HEK293 (cell line): Measurements from ENCODE around the gene SYCE1.

Experiments
- KLF10 ChIP-seq: fragments of 450-650 bp; IDR thresholded peaks from 2 replicates; pipeline ENCODE4 v1.5.1; 2018; ENCODE audit warnings: missing biosample characterization, mild to moderate bottlenecking, missing genetic modification characterization
- KLF7 ChIP-seq: fragments of 450-650 bp; formaldehyde crosslinking; IDR thresholded peaks from 2 replicates; pipeline ENCODE4 v1.5.1; 2016; ENCODE audit warnings: missing biosample characterization, missing genetic modification characterization, borderline replicate concordance
- ZFHX2 ChIP-seq: fragments of 450-650 bp; formaldehyde crosslinking; conservative IDR thresholded peaks from 2 replicates; pipeline ENCODE4 v1.5.1; 2016; ENCODE audit warnings: missing biosample characterization, missing genetic modification characterization
- ZNF138 ChIP-seq: fragments of 450-650 bp; formaldehyde crosslinking; IDR thresholded peaks from 2 replicates; pipeline ENCODE4 v1.5.1; 2016; ENCODE audit warnings: missing biosample characterization, missing genetic modification characterization, borderline replicate concordance
- ZNF211 ChIP-seq: fragments of 450-650 bp; formaldehyde crosslinking; IDR thresholded peaks from 2 replicates; pipeline ENCODE4 v1.5.1; 2016; ENCODE audit warnings: low read depth, missing biosample characterization, missing genetic modification characterization
- ZNF239 ChIP-seq: fragments of 450-650 bp; formaldehyde crosslinking; IDR thresholded peaks from 2 replicates; pipeline ENCODE4 v1.5.1; 2016; ENCODE audit warnings: missing biosample characterization, missing genetic modification characterization
- ZNF292 ChIP-seq: fragments of 450-650 bp; formaldehyde crosslinking; IDR thresholded peaks from 2 replicates; pipeline ENCODE4 v1.5.1; 2016; ENCODE audit warnings: low read depth, missing biosample characterization, missing genetic modification characterization, borderline replicate concordance
- ZNF302 ChIP-seq: fragments of 450-650 bp; formaldehyde crosslinking; IDR thresholded peaks from 2 replicates; pipeline ENCODE4 v1.5.1; 2016; ENCODE audit warnings: missing biosample characterization, missing genetic modification characterization, low read depth
- ZNF335 ChIP-seq: fragments of 450-650 bp; formaldehyde crosslinking; conservative IDR thresholded peaks from 2 replicates; pipeline ENCODE4 v1.5.1; 2016; ENCODE audit warnings: missing biosample characterization, missing genetic modification characterization
- ZNF549 ChIP-seq: fragments of 450-650 bp; IDR thresholded peaks from 2 replicates; pipeline ENCODE4 v1.5.1; 2018; ENCODE audit warnings: missing biosample characterization, missing genetic modification characterization, mild to moderate bottlenecking, inconsistent platforms, moderate library complexity
- ZNF596 ChIP-seq: fragments of 450-650 bp; IDR thresholded peaks from 2 replicates; pipeline ENCODE4 v1.5.0; 2018; ENCODE audit warnings: missing biosample characterization, mild to moderate bottlenecking, missing genetic modification characterization, moderate library complexity
- ZNF785 ChIP-seq: fragments of 450-650 bp; formaldehyde crosslinking; IDR thresholded peaks from 2 replicates; pipeline ENCODE4 v1.5.1; 2016; ENCODE audit warnings: missing biosample characterization, missing genetic modification characterization
- ZNF837 ChIP-seq: fragments of 450-650 bp; formaldehyde crosslinking; IDR thresholded peaks from 2 replicates; pipeline ENCODE4 v1.5.1; 2016; ENCODE audit warnings: missing biosample characterization, missing genetic modification characterization
- TF ChIP-seq, protein P1 (sequence below): fragments of 450-650 bp; formaldehyde crosslinking; IDR thresholded peaks from 2 replicates; pipeline ENCODE4 v1.5.0; 2017; ENCODE audit warnings: missing biosample characterization, missing genetic modification characterization, borderline replicate concordance
- TF ChIP-seq, protein P2 (sequence below): fragments of 450-650 bp; formaldehyde crosslinking; IDR thresholded peaks from 2 replicates; pipeline ENCODE4 v1.5.1; 2016; ENCODE audit warnings: missing biosample characterization, missing genetic modification characterization, borderline replicate concordance
- TF ChIP-seq, protein P3 (sequence below): fragments of 450-650 bp; formaldehyde crosslinking; IDR thresholded peaks from 2 replicates; pipeline ENCODE4 v1.5.1; 2016; ENCODE audit warnings: missing biosample characterization, missing genetic modification characterization
- TF ChIP-seq, protein P4 (sequence below): sonication (generic); formaldehyde crosslinking; IDR thresholded peaks from 2 replicates; pipeline ENCODE4 v1.8.1; 2022; ENCODE audit warnings: mild to moderate bottlenecking, moderate library complexity, missing genetic modification reagents
- TF ChIP-seq, protein P5 (sequence below): fragments of 450-650 bp; formaldehyde crosslinking; IDR thresholded peaks from 2 replicates; pipeline ENCODE4 v1.5.1; 2016; ENCODE audit warnings: missing biosample characterization, missing genetic modification characterization
- TF ChIP-seq, protein P6 (sequence below): fragments of 450-650 bp; formaldehyde crosslinking; IDR thresholded peaks from 2 replicates; pipeline ENCODE4 v1.5.1; 2017; ENCODE audit warnings: missing biosample characterization, missing genetic modification characterization
- TF ChIP-seq, protein P7 (sequence below): fragments of 450-650 bp; formaldehyde crosslinking; IDR thresholded peaks from 2 replicates; pipeline ENCODE4 v1.5.1; 2016; ENCODE audit warnings: missing biosample characterization, missing genetic modification characterization
- TF ChIP-seq, protein P8 (sequence below): fragments of 450-650 bp; formaldehyde crosslinking; optimal IDR thresholded peaks from 2 replicates; pipeline ENCODE3; 2016; ENCODE audit warnings: missing biosample characterization, mild to moderate bottlenecking, missing genetic modification characterization

SYCE1 gene

DNA sequence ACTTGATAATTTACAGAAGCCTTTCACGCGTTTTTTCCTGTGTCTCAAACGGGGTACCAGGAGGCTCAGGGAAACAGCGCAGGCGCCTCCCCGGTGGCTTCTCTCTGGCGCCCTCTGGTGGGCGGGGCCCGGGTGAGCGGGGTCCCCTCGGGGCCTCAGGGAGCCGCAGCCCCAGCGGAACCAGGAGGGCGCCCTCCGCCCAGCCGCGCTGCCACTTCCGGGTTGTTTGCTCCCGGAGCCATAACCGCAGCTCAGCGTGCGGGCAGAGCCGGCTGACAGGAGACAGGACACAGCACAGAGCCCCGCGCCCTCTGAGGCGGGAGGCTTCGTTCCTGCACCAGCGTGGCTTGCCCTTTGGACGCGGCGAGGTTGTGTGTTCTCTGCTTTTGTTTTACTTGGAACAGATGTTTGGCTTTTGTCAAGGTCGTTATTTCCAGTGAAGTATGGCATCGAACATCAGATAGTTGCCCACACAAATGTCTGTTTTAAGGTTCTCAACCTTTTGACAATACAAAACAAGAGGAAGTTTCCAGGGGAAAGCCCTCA, 45.1 kb downstream of the SYCE1 start (continued):
- TF ChIP-seq, protein P1, sequence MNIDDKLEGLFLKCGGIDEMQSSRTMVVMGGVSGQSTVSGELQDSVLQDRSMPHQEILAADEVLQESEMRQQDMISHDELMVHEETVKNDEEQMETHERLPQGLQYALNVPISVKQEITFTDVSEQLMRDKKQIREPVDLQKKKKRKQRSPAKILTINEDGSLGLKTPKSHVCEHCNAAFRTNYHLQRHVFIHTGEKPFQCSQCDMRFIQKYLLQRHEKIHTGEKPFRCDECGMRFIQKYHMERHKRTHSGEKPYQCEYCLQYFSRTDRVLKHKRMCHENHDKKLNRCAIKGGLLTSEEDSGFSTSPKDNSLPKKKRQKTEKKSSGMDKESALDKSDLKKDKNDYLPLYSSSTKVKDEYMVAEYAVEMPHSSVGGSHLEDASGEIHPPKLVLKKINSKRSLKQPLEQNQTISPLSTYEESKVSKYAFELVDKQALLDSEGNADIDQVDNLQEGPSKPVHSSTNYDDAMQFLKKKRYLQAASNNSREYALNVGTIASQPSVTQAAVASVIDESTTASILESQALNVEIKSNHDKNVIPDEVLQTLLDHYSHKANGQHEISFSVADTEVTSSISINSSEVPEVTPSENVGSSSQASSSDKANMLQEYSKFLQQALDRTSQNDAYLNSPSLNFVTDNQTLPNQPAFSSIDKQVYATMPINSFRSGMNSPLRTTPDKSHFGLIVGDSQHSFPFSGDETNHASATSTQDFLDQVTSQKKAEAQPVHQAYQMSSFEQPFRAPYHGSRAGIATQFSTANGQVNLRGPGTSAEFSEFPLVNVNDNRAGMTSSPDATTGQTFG (tag by site-specific recombination) = no peak
- TF ChIP-seq ZNF549 (tag by site-specific recombination) (no peak), ZNF211 (tag by site-specific recombination) (no peak), ZNF837 (no peak), ZNF335 (tag by site-specific recombination) (peak; percentile 75), ZNF596 (tag by site-specific recombination) (no peak), ZNF292 (tag by site-specific recombination) (no peak), ZNF302 (tag by site-specific recombination) (no peak), KLF10 (no peak), ZNF239 (tag by site-specific recombination) (no peak), ZNF138 (no peak), ZNF785 (no peak), ZFHX2 (tag by site-specific recombination) (no peak), KLF7 (no peak)
- TF ChIP-seq, protein P2, sequence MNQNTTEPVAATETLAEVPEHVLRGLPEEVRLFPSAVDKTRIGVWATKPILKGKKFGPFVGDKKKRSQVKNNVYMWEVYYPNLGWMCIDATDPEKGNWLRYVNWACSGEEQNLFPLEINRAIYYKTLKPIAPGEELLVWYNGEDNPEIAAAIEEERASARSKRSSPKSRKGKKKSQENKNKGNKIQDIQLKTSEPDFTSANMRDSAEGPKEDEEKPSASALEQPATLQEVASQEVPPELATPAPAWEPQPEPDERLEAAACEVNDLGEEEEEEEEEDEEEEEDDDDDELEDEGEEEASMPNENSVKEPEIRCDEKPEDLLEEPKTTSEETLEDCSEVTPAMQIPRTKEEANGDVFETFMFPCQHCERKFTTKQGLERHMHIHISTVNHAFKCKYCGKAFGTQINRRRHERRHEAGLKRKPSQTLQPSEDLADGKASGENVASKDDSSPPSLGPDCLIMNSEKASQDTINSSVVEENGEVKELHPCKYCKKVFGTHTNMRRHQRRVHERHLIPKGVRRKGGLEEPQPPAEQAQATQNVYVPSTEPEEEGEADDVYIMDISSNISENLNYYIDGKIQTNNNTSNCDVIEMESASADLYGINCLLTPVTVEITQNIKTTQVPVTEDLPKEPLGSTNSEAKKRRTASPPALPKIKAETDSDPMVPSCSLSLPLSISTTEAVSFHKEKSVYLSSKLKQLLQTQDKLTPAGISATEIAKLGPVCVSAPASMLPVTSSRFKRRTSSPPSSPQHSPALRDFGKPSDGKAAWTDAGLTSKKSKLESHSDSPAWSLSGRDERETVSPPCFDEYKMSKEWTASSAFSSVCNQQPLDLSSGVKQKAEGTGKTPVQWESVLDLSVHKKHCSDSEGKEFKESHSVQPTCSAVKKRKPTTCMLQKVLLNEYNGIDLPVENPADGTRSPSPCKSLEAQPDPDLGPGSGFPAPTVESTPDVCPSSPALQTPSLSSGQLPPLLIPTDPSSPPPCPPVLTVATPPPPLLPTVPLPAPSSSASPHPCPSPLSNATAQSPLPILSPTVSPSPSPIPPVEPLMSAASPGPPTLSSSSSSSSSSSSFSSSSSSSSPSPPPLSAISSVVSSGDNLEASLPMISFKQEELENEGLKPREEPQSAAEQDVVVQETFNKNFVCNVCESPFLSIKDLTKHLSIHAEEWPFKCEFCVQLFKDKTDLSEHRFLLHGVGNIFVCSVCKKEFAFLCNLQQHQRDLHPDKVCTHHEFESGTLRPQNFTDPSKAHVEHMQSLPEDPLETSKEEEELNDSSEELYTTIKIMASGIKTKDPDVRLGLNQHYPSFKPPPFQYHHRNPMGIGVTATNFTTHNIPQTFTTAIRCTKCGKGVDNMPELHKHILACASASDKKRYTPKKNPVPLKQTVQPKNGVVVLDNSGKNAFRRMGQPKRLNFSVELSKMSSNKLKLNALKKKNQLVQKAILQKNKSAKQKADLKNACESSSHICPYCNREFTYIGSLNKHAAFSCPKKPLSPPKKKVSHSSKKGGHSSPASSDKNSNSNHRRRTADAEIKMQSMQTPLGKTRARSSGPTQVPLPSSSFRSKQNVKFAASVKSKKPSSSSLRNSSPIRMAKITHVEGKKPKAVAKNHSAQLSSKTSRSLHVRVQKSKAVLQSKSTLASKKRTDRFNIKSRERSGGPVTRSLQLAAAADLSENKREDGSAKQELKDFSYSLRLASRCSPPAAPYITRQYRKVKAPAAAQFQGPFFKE (tag by site-specific recombination) = no peak
- TF ChIP-seq, protein P3, sequence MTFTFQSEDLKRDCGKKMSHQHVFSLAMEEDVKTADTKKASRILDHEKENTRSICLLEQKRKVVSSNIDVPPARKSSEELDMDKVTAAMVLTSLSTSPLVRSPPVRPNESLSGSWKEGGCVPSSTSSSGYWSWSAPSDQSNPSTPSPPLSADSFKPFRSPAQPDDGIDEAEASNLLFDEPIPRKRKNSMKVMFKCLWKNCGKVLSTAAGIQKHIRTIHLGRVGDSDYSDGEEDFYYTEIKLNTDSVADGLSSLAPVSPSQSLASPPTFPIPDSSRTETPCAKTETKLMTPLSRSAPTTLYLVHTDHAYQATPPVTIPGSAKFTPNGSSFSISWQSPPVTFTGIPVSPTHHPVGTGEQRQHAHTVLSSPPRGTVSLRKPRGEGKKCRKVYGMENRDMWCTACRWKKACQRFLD = no peak
- TF ChIP-seq, protein P4, sequence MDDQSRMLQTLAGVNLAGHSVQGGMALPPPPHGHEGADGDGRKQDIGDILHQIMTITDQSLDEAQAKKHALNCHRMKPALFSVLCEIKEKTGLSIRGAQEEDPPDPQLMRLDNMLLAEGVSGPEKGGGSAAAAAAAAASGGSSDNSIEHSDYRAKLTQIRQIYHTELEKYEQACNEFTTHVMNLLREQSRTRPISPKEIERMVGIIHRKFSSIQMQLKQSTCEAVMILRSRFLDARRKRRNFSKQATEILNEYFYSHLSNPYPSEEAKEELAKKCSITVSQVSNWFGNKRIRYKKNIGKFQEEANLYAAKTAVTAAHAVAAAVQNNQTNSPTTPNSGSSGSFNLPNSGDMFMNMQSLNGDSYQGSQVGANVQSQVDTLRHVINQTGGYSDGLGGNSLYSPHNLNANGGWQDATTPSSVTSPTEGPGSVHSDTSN = no peak
- TF ChIP-seq, protein P5, sequence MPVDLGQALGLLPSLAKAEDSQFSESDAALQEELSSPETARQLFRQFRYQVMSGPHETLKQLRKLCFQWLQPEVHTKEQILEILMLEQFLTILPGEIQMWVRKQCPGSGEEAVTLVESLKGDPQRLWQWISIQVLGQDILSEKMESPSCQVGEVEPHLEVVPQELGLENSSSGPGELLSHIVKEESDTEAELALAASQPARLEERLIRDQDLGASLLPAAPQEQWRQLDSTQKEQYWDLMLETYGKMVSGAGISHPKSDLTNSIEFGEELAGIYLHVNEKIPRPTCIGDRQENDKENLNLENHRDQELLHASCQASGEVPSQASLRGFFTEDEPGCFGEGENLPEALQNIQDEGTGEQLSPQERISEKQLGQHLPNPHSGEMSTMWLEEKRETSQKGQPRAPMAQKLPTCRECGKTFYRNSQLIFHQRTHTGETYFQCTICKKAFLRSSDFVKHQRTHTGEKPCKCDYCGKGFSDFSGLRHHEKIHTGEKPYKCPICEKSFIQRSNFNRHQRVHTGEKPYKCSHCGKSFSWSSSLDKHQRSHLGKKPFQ = no peak
- TF ChIP-seq, protein P6, sequence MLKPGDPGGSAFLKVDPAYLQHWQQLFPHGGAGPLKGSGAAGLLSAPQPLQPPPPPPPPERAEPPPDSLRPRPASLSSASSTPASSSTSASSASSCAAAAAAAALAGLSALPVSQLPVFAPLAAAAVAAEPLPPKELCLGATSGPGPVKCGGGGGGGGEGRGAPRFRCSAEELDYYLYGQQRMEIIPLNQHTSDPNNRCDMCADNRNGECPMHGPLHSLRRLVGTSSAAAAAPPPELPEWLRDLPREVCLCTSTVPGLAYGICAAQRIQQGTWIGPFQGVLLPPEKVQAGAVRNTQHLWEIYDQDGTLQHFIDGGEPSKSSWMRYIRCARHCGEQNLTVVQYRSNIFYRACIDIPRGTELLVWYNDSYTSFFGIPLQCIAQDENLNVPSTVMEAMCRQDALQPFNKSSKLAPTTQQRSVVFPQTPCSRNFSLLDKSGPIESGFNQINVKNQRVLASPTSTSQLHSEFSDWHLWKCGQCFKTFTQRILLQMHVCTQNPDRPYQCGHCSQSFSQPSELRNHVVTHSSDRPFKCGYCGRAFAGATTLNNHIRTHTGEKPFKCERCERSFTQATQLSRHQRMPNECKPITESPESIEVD (tag by site-specific recombination) = no peak
- TF ChIP-seq, protein P7, sequence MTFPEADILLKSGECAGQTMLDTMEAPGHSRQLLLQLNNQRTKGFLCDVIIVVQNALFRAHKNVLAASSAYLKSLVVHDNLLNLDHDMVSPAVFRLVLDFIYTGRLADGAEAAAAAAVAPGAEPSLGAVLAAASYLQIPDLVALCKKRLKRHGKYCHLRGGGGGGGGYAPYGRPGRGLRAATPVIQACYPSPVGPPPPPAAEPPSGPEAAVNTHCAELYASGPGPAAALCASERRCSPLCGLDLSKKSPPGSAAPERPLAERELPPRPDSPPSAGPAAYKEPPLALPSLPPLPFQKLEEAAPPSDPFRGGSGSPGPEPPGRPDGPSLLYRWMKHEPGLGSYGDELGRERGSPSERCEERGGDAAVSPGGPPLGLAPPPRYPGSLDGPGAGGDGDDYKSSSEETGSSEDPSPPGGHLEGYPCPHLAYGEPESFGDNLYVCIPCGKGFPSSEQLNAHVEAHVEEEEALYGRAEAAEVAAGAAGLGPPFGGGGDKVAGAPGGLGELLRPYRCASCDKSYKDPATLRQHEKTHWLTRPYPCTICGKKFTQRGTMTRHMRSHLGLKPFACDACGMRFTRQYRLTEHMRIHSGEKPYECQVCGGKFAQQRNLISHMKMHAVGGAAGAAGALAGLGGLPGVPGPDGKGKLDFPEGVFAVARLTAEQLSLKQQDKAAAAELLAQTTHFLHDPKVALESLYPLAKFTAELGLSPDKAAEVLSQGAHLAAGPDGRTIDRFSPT (tag by site-specific recombination) = peak; percentile 84
- TF ChIP-seq, protein P8, sequence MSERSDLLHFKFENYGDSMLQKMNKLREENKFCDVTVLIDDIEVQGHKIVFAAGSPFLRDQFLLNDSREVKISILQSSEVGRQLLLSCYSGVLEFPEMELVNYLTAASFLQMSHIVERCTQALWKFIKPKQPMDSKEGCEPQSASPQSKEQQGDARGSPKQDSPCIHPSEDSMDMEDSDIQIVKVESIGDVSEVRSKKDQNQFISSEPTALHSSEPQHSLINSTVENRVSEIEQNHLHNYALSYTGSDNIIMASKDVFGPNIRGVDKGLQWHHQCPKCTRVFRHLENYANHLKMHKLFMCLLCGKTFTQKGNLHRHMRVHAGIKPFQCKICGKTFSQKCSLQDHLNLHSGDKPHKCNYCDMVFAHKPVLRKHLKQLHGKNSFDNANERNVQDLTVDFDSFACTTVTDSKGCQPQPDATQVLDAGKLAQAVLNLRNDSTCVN = peak; percentile 40
